ENCODE data around the gene OR1F1. TPM values are rescaled to one million over a fixed set of nuclear protein-coding genes. Genes with fewer than 3 reads are reported as not detected.

OR1F1 gene
- total and polyA plus RNA-seq, 2 experiments from 2014 or later: not detected

GRCh38 chr16:3143189-3143588, 44.8 kb upstream of the OR1F1 start:
- H3K4me2 ChIP-seq (ENCODE audit: unreplicated experiment): no peak overlapping the region
- H3K4me3 ChIP-seq: no peak overlapping the region
- H3K9me3 ChIP-seq (ENCODE audit: low read depth): no peaks in the 10 kb centered on the region
- no peaks in the 10 kb centered on the region for H4K20me1 ChIP-seq (ENCODE audit: insufficient read depth)
- H3K27me3 ChIP-seq (replicated peaks; ENCODE audit: insufficient read depth): no peaks in the 10 kb centered on the region
- H2AFZ ChIP-seq: no peak overlapping the region
- H3K27ac ChIP-seq: no peak overlapping the region
- no peaks in the 10 kb centered on the region for H3K9me2 ChIP-seq (ENCODE audit: insufficient read depth)
- H3K79me2 ChIP-seq (ENCODE audit: insufficient read depth): no peaks in the 10 kb centered on the region
- DNase-seq: no peak
- H3K36me3 ChIP-seq (ENCODE audit: low read depth): no peaks in the 10 kb centered on the region
- in situ Hi-C loops (cut with MboI): no loop called here
- no peak overlapping the region for H3K9ac ChIP-seq
- H3F3A ChIP-seq (ENCODE audit: insufficient read depth): no peaks in the 10 kb centered on the region
- 95 to 96% methylated on average over 10 to 11 of the region's 11 CpGs for WGBS, 2 experiments (ENCODE audit: low coverage in 1 of 2, low lambda C conversion rate in 2 of 2, missing lambda C conversion rate in 2 of 2)
- no peak for TF ChIP-seq EZH2phosphoT487 (IDR thresholded peaks at IDR 0.05; ENCODE audit: insufficient read depth, low read depth)
- no peak for TF ChIP-seq EZH2 (IDR thresholded peaks at IDR 0.05; ENCODE audit: insufficient read depth, poor library complexity, severe bottlenecking)
- H3K4me1 ChIP-seq (ENCODE audit: insufficient read depth): no peaks in the 10 kb centered on the region

- no peak overlapping the region for H3K9ac ChIP-seq
- no peak for DNase-seq
- H3K4me3 ChIP-seq: no peak overlapping the region
- TF ChIP-seq EZH2 (IDR thresholded peaks at IDR 0.05; ENCODE audit: insufficient read depth, poor library complexity, severe bottlenecking): no peak
- TF ChIP-seq EZH2phosphoT487 (IDR thresholded peaks at IDR 0.05; ENCODE audit: insufficient read depth, low read depth): no peak
- WGBS, 2 experiments (ENCODE audit: low coverage in 1 of 2, low lambda C conversion rate in 2 of 2, missing lambda C conversion rate in 2 of 2): 78 to 84% methylated on average over 18 to 23 of the region's 23 CpGs
- no peak overlapping the region for H3K4me2 ChIP-seq (ENCODE audit: unreplicated experiment)
- no peak overlapping the region for H2AFZ ChIP-seq
- no peaks in the 10 kb centered on the region for H4K20me1 ChIP-seq (ENCODE audit: insufficient read depth)
- H3K9me3 ChIP-seq (ENCODE audit: low read depth): no peaks in the 10 kb centered on the region
- H3K27me3 ChIP-seq (replicated peaks; ENCODE audit: insufficient read depth): no peaks in the 10 kb centered on the region
- H3K4me1 ChIP-seq (ENCODE audit: insufficient read depth): no peaks in the 10 kb centered on the region
- no peaks in the 10 kb centered on the region for H3K36me3 ChIP-seq (ENCODE audit: low read depth)
- H3F3A ChIP-seq (ENCODE audit: insufficient read depth): no peaks in the 10 kb centered on the region
- no peaks in the 10 kb centered on the region for H3K79me2 ChIP-seq (ENCODE audit: insufficient read depth)
- in situ Hi-C loops (cut with MboI): no loop called here
- H3K27ac ChIP-seq: no peak overlapping the region
- no peaks in the 10 kb centered on the region for H3K9me2 ChIP-seq (ENCODE audit: insufficient read depth)
Observed at GRCh38 chr16:3143598-3144320, 44.2 kb upstream of the OR1F1 start.

- 60 to 63% methylated on average over 15 to 17 of the region's 18 CpGs for WGBS, 2 experiments (ENCODE audit: low coverage in 1 of 2, low lambda C conversion rate in 2 of 2, missing lambda C conversion rate in 2 of 2)
- DNase-seq: no peak
Observed at GRCh38 chr16:3144321-3144983, 43.6 kb upstream of the OR1F1 start.

GRCh38 chr16:3145151-3145550, 42.9 kb upstream of the OR1F1 start:
- no peak overlapping the region for H3K9ac ChIP-seq
- H3K27ac ChIP-seq: no peak overlapping the region
- no peaks in the 10 kb centered on the region for H3K36me3 ChIP-seq (ENCODE audit: low read depth)
- no peaks in the 10 kb centered on the region for H3K9me3 ChIP-seq (ENCODE audit: low read depth)
- H3K79me2 ChIP-seq (ENCODE audit: insufficient read depth): no peaks in the 10 kb centered on the region
- TF ChIP-seq EZH2 (IDR thresholded peaks at IDR 0.05; ENCODE audit: insufficient read depth, poor library complexity, severe bottlenecking): no peak
- no peak for TF ChIP-seq EZH2phosphoT487 (IDR thresholded peaks at IDR 0.05; ENCODE audit: insufficient read depth, low read depth)
- no peak overlapping the region for H3K4me2 ChIP-seq (ENCODE audit: unreplicated experiment)
- no peak for DNase-seq
- whole genome bisulfite sequencing, 2 experiments (ENCODE audit: low coverage in 1 of 2, low lambda C conversion rate in 2 of 2, missing lambda C conversion rate in 2 of 2): 71 to 73% methylated on average over 10 of the region's 10 CpGs
- no peaks in the 10 kb centered on the region for H3F3A ChIP-seq (ENCODE audit: insufficient read depth)
- H3K4me3 ChIP-seq: no peak overlapping the region
- no peaks in the 10 kb centered on the region for H3K4me1 ChIP-seq (ENCODE audit: insufficient read depth)
- in situ Hi-C loops (cut with MboI): no loop called here
- H2AFZ ChIP-seq: no peak overlapping the region
- no peaks in the 10 kb centered on the region for H4K20me1 ChIP-seq (ENCODE audit: insufficient read depth)
- H3K9me2 ChIP-seq (ENCODE audit: insufficient read depth): no peaks in the 10 kb centered on the region
- no peaks in the 10 kb centered on the region for H3K27me3 ChIP-seq (replicated peaks; ENCODE audit: insufficient read depth)

More at GRCh38 chr16:3144321-3144983, 43.6 kb upstream of the OR1F1 start:
- Histone ChIP-seq H3K4me1 (ENCODE audit: insufficient read depth) (no peaks in the 10 kb centered on the region), H3K4me2 (ENCODE audit: unreplicated experiment) (no peak overlapping the region), H3K9me3 (ENCODE audit: low read depth) (no peaks in the 10 kb centered on the region), H4K20me1 (ENCODE audit: insufficient read depth) (no peaks in the 10 kb centered on the region), H3K27me3 (replicated peaks; ENCODE audit: insufficient read depth) (no peaks in the 10 kb centered on the region), H3K79me2 (ENCODE audit: insufficient read depth) (no peaks in the 10 kb centered on the region), H3K9me2 (ENCODE audit: insufficient read depth) (no peaks in the 10 kb centered on the region), H3F3A (ENCODE audit: insufficient read depth) (no peaks in the 10 kb centered on the region), H3K4me3 (no peak overlapping the region), H3K9ac (no peak overlapping the region), H3K36me3 (ENCODE audit: low read depth) (no peaks in the 10 kb centered on the region), H3K27ac (no peak overlapping the region), H2AFZ (no peak overlapping the region)
- TF ChIP-seq EZH2phosphoT487 (IDR thresholded peaks at IDR 0.05; ENCODE audit: insufficient read depth, low read depth) (no peak), EZH2 (IDR thresholded peaks at IDR 0.05; ENCODE audit: insufficient read depth, poor library complexity, severe bottlenecking) (no peak)
- in situ Hi-C loops (cut with MboI): no loop called here

All from GM23248 (cell line).